Lung (tissue), 12 donors: ENCODE results near the gene VCAM1. TPM values are rescaled to one million over a fixed set of nuclear protein-coding genes. Genes with fewer than 3 reads are reported as not detected.
A peak's percentile ranks its signal among the peaks of the same experiment; 100 is the strongest.

Experiments used
- ATAC-seq: fragments of 200-7000 bp; cut with Tn5 transposase; one replicate; pipeline ENCODE4 v1.9.1; 2020; ENCODE audit warnings: moderate number of reproducible peaks; ENCODE audit not compliant: insufficient read depth, low FRiP score
- DNase-seq, 3 donors: peaks; one replicate each; pipeline ENCODE4 v3.0.0-alpha.2; 2013 to 2017
- H3K27ac ChIP-seq, 2 donors: one replicate each; pipeline ENCODE4 v1.5.1; 2013; ENCODE audit warnings: mild to moderate bottlenecking in 2 of 2, moderate library complexity in 2 of 2, control low read depth in 1 of 2, inconsistent platforms in 1 of 2, low read depth in 1 of 2, low read length in 1 of 2
- H3K27me3 ChIP-seq, 3 donors: one replicate each; pipeline ENCODE4 v1.5.1; 2013; ENCODE audit warnings: low read length in 2 of 3; ENCODE audit not compliant: control insufficient read depth in 3 of 3, insufficient read depth in 3 of 3
- H3K36me3 ChIP-seq, 4 donors: one replicate each; pipeline ENCODE4 v1.5.1; 2013; ENCODE audit warnings: low read length in 4 of 4, mild to moderate bottlenecking in 1 of 4, moderate library complexity in 1 of 4; ENCODE audit not compliant: control insufficient read depth in 4 of 4, insufficient read depth in 4 of 4
- H3K4me1 ChIP-seq, 5 donors: one replicate each; pipeline ENCODE4 v1.5.1; 2013; ENCODE audit warnings: low read length in 5 of 5, mild to moderate bottlenecking in 2 of 5, moderate library complexity in 1 of 5; ENCODE audit not compliant: control insufficient read depth in 5 of 5, insufficient read depth in 5 of 5
- H3K4me3 ChIP-seq: one replicate; pipeline ENCODE4 v1.5.1; 2013; ENCODE audit warnings: mild to moderate bottlenecking, control low read depth, moderate library complexity
- H3K9ac ChIP-seq, 2 donors: one replicate each; pipeline ENCODE4 v1.5.1; 2013; ENCODE audit warnings: low read length in 2 of 2, control low read depth in 1 of 2; ENCODE audit not compliant: insufficient read depth in 1 of 2
- H3K9me3 ChIP-seq, 4 donors: one replicate each; pipeline ENCODE4 v1.5.1; 2013; ENCODE audit warnings: low read length in 3 of 4, mild to moderate bottlenecking in 1 of 4, moderate library complexity in 1 of 4; ENCODE audit not compliant: control insufficient read depth in 4 of 4, insufficient read depth in 3 of 4
- CTCF ChIP-seq: IDR thresholded peaks from 2 replicates; pipeline ENCODE4 v1.5.1; 2012; ENCODE audit warnings: mild to moderate bottlenecking; ENCODE audit errors: control extremely low read depth, extremely low read depth
- WGBS, 2 donors: extraction: QIAGEN DNeasy Blood & Tissue Kit; methylation state at CpG; one replicate each; pipeline ENCODE4 v1.1.7; 2013; 5-methylcytosine and 5-hydroxymethylcytosine counted together
- polyA plus RNA-seq, 2 donors: library from polyadenylated mRNA; stranded (reverse); fragments of 200-250 nt; gene quantifications; one replicate each; pipeline ENCODE4 v1.2.1, GENCODE V29; 2013
- total RNA-seq, 2 donors: library from RNA; depleted of rRNA in 1 of 2; stranded (reverse); fragments of >200 nt in 1 of 2; gene quantifications; one replicate each; pipeline ENCODE4 v1.2.1, GENCODE V29; 2014 to 2021
- donor health status: control.
- donor health status: control.
- donor health status: Bipolar disorder and iron deficiency.
- donor health status: healthy.
- donor health status: DM: yes; HTN: yes; CAD: no.

Gene VCAM1
- total and polyA plus RNA-seq, 4 donors = 7.6 to 68.9 (median 7.9) TPM

DNA sequence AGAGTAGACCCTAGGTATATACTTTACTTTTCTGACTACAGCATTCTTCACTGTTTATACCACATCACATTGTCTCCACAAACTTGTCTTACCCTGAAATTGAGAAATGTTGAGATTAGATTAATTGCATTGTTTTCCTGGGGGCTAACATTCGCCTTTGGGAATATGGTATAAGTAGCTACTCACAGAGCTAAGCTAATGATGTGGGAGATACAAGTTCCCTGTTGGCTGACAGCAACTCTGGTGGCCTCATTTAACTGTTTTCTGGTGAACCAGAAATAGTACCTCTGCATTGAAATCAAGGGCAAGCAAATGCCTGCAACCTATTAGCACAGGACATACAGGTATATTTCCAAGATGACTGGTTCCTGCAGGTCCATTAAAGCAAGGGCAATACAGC is 13.2 kb upstream of the VCAM1 start:
- ATAC-seq (no peak), DNase-seq (peak in 2 of 3 donors; percentile 58 to 70)
- Histone ChIP-seq H3K4me3 (no peak overlapping the region), H3K36me3 (no peaks in the 10 kb centered on the region), H3K27ac (no peak overlapping the region), H3K9me3 (no peaks in the 10 kb centered on the region), H3K27me3 (no peaks in the 10 kb centered on the region), H3K4me1 (peaks cover 0 to 48% (median 0%) of the 10 kb centered on the region in 5 donors), H3K9ac (no peak overlapping the region)
- no peak for TF ChIP-seq CTCF
- 86 to 94% methylated on average over 1 of the region's 1 CpG for whole genome bisulfite sequencing, 2 donors

- Histone ChIP-seq H3K36me3 (no peaks in the 10 kb centered on the region), H3K9ac (no peak overlapping the region), H3K27ac (no peak overlapping the region), H3K4me3 (no peak overlapping the region), H3K4me1 (peaks cover 0 to 48% (median 0%) of the 10 kb centered on the region in 5 donors), H3K9me3 (no peaks in the 10 kb centered on the region), H3K27me3 (no peaks in the 10 kb centered on the region)
- 85 to 90% methylated on average over 1 of the region's 1 CpG for WGBS, 2 donors
- ATAC-seq (no peak), DNase-seq (no peak)
- TF ChIP-seq CTCF = no peak
Observed at GRCh38 chr1:100706856-100707255, 12.7 kb upstream of the VCAM1 start.

- no peaks in the 10 kb centered on the region for H3K9me3 ChIP-seq
- H3K36me3 ChIP-seq = no peaks in the 10 kb centered on the region
- peaks cover 0 to 44% (median 0%) of the 10 kb centered on the region in 5 donors for H3K4me1 ChIP-seq
- 31 to 45% methylated on average over 2 of the region's 2 CpGs for WGBS, 2 donors
- H3K9ac ChIP-seq = no peak overlapping the region
- DNase-seq (peak in 1 of 3 donors; percentile 38), ATAC-seq (no peak)
- H3K27me3 ChIP-seq = no peaks in the 10 kb centered on the region
- no peak overlapping the region for H3K4me3 ChIP-seq
- H3K27ac ChIP-seq = no peak overlapping the region
- no peak for TF ChIP-seq CTCF
Observed at GRCh38 chr1:100708476-100709062, 11.0 kb upstream of the VCAM1 start.
